Activated gamma-delta T cell treated with Interleukin-2 at 50 U/mL for 16 hours (primary cell): ENCODE results near the gene ADORA1.

Experiments
- DNase-seq: peaks from one replicate; pipeline ENCODE4 v3.0.0-alpha.2; 2020

ADORA1 gene

DNA sequence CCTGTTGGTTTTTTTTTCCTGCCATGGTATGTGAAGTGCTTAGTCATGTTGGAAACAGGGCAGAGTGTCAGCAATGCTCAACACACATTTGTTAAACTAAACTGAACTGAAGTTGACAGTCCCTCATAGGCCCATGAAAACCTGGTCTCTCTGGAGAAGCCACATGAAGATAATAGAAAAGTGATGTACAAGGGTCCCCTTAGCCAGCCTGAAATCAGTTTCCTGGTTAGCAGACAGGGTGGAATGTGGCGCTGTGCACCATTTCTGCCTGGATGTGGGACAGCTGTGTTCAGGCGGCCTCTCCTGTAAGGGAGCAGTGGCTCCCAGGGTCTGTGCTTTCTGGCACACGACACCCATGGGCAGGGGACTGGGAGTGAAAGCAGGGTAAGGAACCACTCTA, 68.8 kb downstream of the ADORA1 start:
- no peak for DNase-seq

DNA sequence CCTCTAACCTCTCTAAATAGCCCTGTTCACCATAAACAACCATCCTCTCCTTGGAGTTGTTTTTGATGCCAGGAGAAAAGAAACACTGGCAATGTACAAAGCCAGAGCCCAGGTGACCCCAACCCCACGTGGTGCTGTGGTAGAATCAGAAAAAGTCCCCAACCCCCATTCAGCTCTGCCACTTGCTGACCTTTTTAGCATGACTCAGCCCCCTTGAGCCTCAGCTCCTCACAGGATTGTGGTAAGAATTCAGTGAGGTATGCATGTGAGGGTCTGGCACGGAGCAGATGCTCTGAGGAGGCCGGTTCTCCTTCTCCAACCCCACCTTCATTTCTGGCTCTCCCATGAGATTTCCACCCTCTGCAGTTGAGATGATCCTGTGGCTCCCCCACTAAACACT, 70.1 kb downstream of the ADORA1 start:
- DNase-seq, result no peak

DNA sequence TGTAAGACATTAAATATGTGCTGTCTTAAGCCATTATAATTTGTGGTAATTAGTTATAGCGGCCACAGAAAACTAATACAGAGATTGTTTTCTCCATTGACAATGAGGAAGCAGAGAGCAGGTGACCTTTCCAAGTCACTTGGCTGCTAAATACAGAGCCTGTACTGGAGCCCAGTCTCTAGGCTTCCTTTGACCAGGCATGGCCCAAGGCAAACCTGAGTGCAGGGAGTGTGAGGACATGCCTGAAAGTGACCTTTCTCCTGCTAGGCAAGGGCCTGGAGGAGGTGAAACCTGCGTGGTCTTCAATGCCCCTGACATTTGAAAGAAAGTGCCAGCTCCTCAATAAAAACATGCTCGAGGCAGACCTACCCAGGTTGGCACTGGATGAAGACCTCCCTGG, 71.5 kb downstream of the ADORA1 start:
- no peak for DNase-seq

DNA sequence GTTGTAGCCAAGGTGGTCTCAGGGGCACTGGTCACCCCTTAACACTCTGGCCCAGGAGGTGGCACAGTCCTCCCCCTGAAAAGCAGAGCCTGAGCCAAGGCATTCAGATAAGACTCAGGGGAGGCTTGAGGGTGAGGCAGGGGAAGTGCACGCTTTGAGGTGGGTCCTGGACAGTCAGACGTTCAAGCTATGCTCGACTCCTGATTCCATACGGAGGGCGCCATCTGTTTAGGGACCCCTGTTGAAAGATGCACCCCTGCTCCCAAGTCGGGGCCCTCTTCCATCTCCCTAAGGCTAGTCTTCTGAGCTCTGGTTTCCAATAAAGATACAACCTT, 71.9 kb downstream of the ADORA1 start:
- no peak for DNase-seq

DNA sequence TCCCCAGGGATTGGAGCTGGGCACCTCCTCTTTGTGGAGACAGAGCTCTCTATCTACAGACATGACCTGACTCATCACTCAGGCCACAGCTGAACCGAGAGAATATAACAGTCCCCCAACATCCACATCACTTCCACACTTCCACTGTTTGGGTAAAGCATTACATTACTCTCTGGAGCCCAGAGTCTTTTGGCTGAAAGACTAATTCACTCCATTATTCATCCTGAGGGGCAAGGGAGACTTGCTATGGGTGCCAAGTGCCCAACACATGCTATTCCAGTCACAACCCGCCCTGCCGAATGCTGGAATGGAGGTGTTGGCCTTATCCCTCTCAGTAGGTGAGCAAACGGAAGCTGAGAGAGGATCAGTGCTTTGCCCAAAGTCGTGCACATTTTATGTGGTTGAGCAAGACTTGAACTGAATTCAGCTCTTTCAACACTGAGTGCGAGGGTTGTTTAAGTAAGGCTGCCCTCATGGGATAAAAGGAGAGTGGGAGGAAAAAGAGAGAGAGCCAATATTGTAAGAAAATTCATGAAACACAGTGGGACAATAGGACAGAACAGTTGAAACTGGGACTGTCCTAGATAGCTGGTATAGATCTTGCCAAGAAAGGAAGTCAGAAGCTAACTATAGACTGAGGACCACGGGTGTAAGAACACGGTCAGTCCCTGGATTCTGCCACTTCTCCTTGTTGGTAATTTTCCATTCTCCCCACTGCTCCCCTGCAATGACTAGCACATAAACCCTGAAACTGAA, 72.5 kb downstream of the ADORA1 start:
- no peak for DNase-seq

DNA sequence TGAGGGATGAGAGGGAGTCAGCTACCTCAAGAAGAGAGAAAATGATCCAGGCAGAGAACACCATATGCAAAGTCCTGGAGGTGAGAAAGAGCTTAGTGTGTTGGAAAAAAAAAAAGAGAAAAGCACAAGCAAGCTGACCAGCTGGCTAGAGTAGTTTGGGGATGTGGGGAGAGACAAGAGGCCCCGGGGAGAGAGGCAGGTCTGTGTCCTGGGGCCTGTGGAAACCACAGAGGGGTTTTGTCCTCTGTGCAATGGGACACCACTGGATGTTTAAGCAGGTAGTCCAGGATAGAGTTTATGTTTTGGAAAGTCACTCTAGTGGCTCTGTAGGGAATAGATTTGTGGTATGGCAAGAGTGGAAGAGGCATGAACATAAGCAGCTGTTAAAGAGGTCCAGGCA, 73.4 kb downstream of the ADORA1 start:
- DNase-seq, result no peak

DNA sequence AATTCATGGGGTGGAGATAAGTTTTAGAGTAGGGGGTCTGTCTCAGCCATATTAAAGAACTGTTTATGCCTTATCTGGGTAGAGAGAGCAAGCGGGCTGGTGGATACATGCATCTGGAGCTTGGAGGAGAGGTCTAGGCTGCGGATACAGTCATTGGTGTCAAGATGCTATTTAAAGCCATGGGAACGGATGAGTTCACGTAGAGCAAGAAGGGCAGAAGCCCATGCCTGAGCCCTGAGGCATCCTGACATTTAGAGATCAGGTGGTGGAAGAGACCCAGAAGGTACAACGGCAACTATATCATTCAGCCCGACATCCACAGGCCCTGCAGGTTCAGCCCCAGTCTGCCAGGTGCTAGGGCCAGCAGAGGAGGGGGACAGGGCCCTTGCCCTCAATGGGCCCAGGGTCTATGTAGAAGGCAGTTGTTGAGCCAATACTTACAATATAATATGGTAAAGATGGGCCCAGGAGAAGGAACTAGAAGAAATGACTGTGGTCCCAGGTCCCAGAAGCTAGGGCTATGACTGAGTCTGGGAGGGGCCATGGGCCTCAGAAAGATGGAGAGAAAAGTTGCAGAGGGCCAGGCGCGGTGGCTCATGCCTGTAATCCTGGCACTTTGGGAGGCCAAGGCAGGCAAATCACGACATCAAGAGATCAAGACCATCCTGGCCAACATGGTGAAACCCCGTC, 74.1 kb downstream of the ADORA1 start:
- no peak for DNase-seq

DNA sequence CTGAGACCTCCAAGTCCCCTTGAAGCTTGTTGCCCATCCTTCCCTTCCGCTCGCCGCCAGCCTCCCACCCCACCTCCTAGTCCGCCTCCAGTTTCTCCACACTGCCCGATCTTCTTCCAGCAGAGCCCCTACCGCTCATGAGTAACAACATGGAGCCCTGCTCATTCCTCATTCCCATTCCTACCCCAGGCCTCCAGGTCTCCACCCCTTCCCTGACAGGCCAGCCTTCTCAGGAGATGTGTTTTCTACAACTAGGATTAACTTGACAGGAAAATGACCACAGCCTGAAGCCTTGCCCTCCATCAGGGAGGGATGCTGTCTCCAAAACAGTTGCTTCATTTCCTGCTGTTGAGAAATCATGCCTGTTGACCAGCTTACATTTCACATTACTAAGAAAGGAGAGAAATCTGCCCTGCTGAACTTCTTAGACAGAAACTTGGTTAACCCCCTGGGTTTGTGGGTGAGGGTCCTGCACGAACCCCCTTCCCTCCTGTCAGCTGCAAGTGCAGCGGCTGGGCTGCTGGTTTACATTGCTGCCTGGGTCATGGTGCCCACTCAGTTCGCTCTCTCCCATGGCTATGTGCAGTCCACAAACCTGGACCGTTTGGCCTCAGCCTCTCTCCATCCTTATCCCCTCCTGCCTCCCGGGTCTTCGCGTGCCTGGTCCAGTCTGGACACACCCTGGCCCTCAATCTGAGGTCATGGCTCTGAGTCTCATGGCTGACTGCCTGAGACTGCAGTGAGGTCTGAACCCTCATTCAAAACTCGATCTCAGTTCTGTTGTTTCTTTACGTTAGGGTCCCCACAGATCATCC, 75.1 kb downstream of the ADORA1 start:
- no peak for DNase-seq

DNA sequence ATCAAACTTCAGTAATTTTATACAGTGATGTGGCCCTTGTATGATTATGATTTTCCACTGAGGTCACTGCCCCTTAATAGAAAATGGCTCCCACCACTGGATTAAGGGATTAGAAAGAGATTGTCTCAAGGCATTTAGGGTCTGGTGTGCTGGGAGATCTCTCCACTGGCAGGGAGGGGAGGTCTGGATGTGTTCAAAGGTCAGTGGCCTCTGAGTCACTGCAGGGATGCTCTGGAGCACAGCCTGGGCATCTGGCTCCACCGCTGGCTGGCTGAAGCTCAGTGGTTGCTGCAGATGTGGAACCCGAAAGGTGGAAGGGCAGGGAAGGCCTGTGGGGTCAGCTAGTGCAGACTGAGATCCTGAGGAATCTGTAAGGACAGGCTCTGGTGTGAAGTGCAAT, 77.2 kb downstream of the ADORA1 start:
- no peak for DNase-seq

DNA sequence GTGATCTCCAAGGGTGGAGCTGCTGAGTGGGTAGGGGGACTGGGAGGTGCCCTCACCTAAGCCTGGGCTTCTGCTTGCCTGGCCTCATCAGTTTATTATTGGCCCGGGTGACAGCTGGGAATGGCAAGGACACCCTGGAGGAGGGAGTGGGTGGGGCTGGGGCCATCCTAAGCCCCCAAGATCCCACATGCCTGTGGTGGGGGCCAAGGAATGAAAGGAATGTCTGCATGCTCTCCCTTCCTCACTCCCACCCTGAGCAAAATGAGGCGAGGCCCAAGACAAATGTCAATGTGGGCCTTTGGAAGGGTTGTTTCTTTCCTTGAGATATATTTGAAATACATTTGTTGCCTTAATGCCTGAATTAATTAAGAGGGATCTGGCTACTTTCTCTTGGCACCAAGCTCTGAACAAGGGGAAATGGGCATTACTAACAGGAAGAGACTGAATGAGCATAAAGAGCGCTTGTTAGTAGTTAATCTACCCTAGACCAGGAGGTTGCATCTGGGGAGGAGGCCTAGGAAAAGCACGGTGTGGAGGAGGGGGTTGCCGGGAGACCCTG, 78.7 kb downstream of the ADORA1 start:
- DNase-seq, result no peak

DNA sequence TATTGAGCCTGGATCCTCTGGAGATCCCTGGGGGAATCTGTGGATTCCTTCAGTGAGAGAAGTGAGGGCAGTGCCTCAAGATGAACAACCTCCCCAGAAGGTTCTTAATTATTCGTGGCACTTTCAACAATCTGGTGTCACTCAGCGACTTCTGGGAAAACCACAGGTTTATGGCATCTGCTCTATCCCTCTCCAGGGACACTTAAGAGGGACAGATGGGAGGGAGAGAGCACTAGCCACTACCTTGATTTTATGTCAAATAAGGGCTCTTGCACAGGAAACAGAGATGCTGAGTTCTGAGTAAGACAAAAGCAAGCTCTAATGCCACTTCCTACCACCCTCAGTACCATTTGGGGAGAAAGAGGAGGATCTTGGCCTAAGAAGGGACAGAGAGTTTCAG, 80.2 kb downstream of the ADORA1 start:
- no peak for DNase-seq

DNA sequence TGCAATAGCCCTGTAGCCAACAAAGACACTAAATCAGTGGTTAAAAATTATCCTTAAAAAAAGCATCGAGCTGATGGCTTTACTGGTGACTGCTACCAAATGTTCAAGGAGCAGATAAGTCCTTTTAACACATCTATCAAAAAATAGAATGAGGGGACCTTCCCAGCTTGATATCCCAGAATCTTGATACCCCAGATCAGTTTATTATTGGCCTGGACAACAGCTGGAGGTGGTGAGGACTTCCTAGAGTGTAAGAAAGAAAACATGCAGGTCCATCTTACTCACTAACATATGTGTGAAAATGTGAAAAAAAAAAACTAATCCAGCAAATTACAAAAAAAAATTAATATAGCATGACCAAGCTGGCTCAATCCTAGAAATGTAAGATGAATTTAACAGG, 80.7 kb downstream of the ADORA1 start:
- no peak for DNase-seq

DNA sequence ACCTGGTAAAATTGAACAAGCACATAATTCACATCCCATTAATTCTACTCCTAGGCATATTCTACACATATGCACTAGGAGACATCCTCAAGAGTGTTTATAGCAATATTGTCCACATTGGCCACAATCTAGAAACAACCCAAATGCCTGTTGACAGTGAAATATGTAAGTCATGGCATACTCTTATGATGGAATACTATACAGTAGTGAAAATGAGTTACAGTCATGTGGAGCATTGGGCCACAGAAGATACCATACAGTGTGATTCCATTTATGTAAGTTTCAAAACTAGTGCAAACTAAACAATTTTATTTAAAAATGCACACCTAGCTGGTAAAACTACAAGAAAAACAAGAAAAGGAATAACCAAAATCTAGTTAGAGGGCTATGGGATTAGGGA, 82.8 kb downstream of the ADORA1 start:
- no peak for DNase-seq

DNA sequence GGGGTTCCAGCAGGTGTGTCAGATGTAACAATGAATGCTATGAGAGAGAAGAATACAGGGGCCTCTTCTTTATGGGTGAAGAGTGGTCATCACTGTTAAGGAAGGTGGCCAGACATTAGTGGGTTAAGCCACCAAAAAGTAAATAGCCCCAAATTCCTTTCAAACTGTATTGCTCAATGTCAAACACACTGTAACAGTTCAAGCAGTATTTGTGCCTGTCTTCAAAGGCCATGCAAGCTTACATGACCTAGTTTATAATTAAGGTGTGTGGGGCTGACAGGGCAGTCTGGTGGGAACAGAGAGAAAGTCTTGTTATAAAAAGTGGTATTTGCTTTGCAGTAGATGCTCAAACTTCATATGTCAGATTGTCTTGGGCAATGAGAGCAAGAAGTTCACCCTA, 83.5 kb downstream of the ADORA1 start:
- DNase-seq, result no peak

DNA sequence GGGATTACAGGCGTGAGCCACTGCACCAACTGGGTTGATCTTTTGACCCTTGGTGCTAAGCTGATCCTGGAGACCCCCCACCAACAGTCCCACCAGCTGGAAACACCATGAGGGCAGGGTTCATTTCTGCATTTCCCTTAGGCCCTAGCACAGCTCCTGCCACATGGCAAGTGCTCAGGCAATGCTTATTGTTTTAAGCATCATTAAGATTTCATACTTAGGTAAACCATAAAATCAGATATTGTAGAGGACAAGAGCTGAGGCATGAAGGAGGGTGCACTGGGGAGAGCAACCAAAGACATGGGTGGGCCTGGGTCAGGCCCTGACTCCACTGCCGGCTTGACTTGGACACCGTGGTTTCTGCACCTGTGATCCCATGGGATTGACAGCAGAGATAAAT, 84.3 kb downstream of the ADORA1 start:
- no peak for DNase-seq

DNA sequence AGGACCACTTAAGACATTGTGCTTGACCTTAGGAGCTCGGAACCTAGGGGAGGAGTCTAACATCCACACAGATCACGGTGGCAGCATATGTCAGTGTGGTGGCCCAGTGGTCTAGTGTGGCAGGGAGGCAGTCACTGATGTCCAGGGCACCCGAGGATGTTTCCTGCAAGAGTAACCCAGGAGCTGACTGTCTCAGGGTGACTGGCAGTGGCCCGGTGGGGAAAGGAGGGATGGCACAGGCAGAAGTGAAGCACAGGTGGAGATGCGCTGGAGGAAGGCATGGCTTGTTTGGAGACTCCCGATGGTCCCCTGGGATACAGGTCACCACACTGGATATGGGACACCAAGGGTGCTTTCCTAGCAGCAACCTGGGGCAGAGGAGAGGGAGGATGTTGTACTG, 85.6 kb downstream of the ADORA1 start:
- DNase-seq, result no peak

DNA sequence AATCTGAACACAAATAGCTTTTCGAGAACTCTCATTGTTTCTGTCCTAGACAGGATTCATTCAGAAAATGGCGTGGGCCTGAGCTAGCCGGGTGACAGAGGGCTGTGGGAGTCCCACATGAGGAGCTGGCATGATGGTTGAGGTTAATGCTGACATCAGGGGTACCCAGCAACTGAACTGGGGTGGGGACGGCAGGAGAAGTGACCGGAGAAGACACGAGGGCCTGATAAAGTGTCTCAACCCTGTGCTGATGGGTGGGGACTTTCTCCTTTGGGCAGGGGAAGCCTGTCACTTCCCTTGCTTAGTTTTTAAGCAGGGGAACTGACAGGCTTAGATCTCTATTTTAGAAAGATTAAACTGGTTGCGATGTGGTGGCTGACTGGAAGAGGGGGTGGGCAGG, 87.3 kb downstream of the ADORA1 start:
- DNase-seq, result no peak

DNA sequence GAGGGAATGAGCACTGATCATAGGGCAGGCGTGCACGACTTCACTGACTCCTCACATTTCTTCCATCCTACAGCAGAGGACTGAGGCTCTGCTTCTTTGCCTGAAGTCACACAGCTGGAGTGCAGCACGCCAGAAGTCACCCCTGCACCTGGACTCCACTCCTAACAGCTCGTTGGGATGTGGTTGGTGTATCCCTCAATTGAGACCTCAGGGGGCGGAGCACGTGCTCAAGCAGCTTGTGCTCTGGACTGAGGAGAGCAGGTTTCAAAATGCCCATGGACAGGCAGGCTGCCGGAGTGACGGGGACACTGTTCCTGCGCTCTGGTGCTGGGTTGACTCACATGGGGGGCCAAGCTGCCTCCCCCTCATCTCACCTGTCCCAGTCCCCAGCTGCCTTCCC, 88.0 kb downstream of the ADORA1 start:
- DNase-seq, result no peak

DNA sequence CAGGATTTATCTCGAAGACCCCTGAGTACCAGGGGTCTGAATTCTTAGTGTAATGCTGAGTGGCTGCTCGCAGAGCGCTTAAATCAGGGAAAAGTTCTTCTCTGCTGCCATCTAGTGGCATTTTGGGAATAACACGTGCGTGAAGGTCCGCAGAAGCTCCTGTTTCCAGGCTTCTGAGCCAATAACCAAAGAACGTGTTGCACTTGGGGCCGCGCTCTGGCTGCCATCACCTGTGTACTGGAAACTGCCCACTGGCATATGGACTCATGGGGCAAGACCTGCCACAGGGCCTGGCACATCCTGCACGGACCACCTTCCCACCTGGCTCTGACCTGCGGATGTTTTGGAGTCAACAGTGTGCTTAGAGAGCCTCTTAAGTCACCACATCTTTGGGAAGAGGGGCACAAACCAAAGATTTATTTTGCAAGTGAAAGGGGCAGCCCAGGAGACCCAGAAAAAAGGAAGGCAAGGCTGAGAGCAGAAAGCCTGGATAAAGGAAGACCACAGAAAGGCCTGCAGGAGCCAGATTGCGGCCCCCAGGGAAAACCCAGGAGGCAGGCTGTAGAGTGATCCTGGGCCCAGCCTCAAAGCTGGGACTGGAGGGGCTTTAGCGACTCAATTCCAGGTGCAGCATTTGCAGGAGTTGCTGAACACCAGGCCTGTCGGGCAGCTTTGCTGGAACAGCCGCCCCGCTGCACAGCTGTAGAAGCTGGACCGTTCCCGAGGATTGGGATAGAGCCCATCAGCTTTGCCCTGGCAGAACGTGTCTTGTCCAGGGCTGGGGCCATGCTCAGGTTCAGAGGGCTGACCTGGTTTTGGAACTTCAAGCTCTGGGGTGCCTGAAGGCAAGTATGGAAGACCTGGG, 89.0 kb downstream of the ADORA1 start:
- peak; percentile 55 for DNase-seq
